HG03064 (cell line): ENCODE measurements around the gene HRH1.
A peak's percentile ranks its signal among the peaks of the same experiment; 100 is the strongest.

Experiments used
- ATAC-seq: cut with Tn5 transposase; IDR thresholded peaks from one replicate; pipeline ENCODE4 v1.9.1; 2021; ENCODE audit warnings: low read depth; ENCODE audit not compliant: unreplicated experiment

Gene HRH1

DNA sequence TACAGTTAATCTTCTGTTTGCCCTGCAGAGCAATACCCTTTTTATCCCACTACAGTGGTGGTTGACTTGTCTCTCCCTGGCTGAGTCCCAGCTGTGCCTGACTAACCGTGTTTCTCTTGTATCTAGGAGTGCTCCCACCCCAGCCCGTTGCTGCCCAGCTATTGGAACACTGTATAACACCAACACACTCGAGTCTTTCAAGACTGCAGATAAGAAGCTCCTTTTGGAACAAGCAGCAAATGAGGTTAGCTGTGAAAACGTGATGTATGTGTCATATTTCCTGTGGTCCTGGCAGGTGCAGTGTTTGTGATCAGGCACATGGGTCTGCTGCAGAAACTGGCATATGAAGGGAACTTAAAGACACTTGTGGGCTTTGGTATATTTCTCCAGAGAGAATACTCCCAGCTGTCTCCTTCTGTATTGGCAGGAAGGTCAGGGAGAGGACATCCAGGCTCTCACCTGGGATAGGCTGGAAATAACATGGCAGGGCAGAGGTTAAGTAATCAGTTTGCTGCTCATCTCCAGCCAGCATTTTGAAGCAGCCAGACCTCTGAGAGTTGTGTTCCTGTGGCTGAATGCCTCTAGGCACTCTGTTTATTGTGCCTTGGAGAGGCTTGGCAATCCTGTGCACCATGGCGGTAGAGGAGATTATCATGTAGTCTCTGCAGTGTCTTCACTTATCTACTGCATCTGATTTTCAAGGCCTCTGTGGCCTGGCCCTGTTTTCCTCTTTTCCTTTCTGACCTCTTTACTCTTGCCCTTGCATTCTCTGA lies 152.7 kb downstream of the HRH1 start:
- ATAC-seq = peak; percentile 63

GRCh38 chr3:11307830-11308432 lies 153.6 kb downstream of the HRH1 start:
- no peak for ATAC-seq

- ATAC-seq = no peak
These were observed 156.0 kb downstream of the HRH1 start for GRCh38 chr3:11310258-11310657.

GRCh38 chr3:11312166-11312565 lies 157.9 kb downstream of the HRH1 start:
- no peak for ATAC-seq
